KBM-7 (cell line): ENCODE measurements around the gene INHBE.
"Not testable (repeated sequence)": the region's sequence is repeated elsewhere in the genome, so short reads cannot be mapped to it uniquely, and the experiment has no call there.

ENCODE experiments used
- DNase-seq: peaks from one replicate; pipeline ENCODE4 v3.0.0-alpha.2; 2015
- in situ Hi-C: fragments of 300-500 bp; cut with MboI; formaldehyde crosslinking; loops from 2 replicates; pipeline ENCODE4 v1.14.3; 2020; ENCODE audit warnings: low sequenced_read_pairs, low pct_unique_long_range_greater_than_20kb, mixed read lengths

INHBE gene

GRCh38 chr12:57488402-57489156 is 33.5 kb downstream of the INHBE start:
- in situ Hi-C loops = no loop called here
- DNase-seq = no peak

- DNase-seq = no peak
- in situ Hi-C loops = no loop called here
Observed at GRCh38 chr12:57489157-57489641, 34.1 kb downstream of the INHBE start.

GRCh38 chr12:57490126-57490525 is 35.0 kb downstream of the INHBE start:
- DNase-seq = no peak
- in situ Hi-C loops = no loop called here

GRCh38 chr12:57491393-57492280 is 36.5 kb downstream of the INHBE start:
- in situ Hi-C loops = no loop called here
- peak; percentile 52 for DNase-seq

- DNase-seq, in situ Hi-C loops: not testable (repeated sequence)
Observed at GRCh38 chr12:57495051-57495701, 40.1 kb downstream of the INHBE start.

- in situ Hi-C loops = no loop called here
- no peak for DNase-seq
Observed at GRCh38 chr12:57496822-57497221, 41.7 kb downstream of the INHBE start.

GRCh38 chr12:57497223-57498131 is 42.4 kb downstream of the INHBE start:
- no peak for DNase-seq
- in situ Hi-C loops = no loop called here

- in situ Hi-C loops = no loop called here
- DNase-seq = no peak
Observed at GRCh38 chr12:57498132-57498502, 43.0 kb downstream of the INHBE start.

GRCh38 chr12:57498571-57498970 is 43.5 kb downstream of the INHBE start:
- in situ Hi-C loops = no loop called here
- no peak for DNase-seq

- in situ Hi-C loops = no loop called here
- DNase-seq = no peak
Observed at GRCh38 chr12:57500213-57500612, 45.1 kb downstream of the INHBE start.

GRCh38 chr12:57502311-57502969 is 47.3 kb downstream of the INHBE start:
- DNase-seq, in situ Hi-C loops: not testable (repeated sequence)

GRCh38 chr12:57506541-57506940 is 51.4 kb downstream of the INHBE start:
- in situ Hi-C loops, DNase-seq: not testable (repeated sequence)
